H1 (cell line): Measurements from ENCODE around the gene BAZ2A. TPM values are rescaled to one million over a fixed set of nuclear protein-coding genes. Genes with fewer than 3 reads are reported as not detected.

Source experiments
- ASH2L ChIP-seq: fragments of 200-600, 300-600 bp; sonication (generic); IDR thresholded peaks from one replicate; pipeline ENCODE4 v1.7.1; 2017; ENCODE audit warnings: low read length
- BACH1 ChIP-seq: IDR thresholded peaks from 2 replicates; pipeline ENCODE4 v1.6.1; 2012; ENCODE audit warnings: low read length, improper control_type of control experiment
- BCL11A ChIP-seq, 2 experiments: IDR thresholded peaks; one replicate each; pipeline ENCODE4 v1.6.1; 2011; ENCODE audit warnings: low read depth in 2 of 2, low read length in 2 of 2, mild to moderate bottlenecking in 2 of 2
- BRCA1 ChIP-seq: IDR thresholded peaks from 2 replicates; pipeline ENCODE4 v1.6.1; 2012; ENCODE audit warnings: low read depth, low read length, improper control_type of control experiment
- CBX5 ChIP-seq: fragments of 300-800, 300-1000 bp; sonication (generic); IDR thresholded peaks from 2 replicates; pipeline ENCODE4 v1.7.1; 2016; ENCODE audit warnings: antibody characterized with exemption, low read length, low read depth
- CREB1 ChIP-seq: IDR thresholded peaks from 2 replicates; pipeline ENCODE4 v1.6.1; 2012; ENCODE audit warnings: inconsistent platforms
- CTBP2 ChIP-seq: IDR thresholded peaks from 2 replicates; pipeline ENCODE4 v1.7.0; 2011; ENCODE audit warnings: borderline replicate concordance, mild to moderate bottlenecking, moderate library complexity, mixed read lengths, low read length; ENCODE audit not compliant: insufficient read depth, insufficient read length
- EGR1 ChIP-seq: IDR thresholded peaks from 2 replicates; pipeline ENCODE4 v1.6.1; 2011; ENCODE audit warnings: low read depth, low read length, borderline replicate concordance
- HDAC6 ChIP-seq: IDR thresholded peaks from one replicate; pipeline ENCODE4 v1.7.1; 2012; ENCODE audit warnings: low read depth, mild to moderate bottlenecking, inconsistent platforms, low read length, moderate library complexity
- KDM1A ChIP-seq: fragments of 200-600, 300-600 bp; sonication (generic); IDR thresholded peaks from 2 replicates; pipeline ENCODE4 v1.7.1; 2016; ENCODE audit warnings: mild to moderate bottlenecking, low read length, borderline replicate concordance
- KDM5A ChIP-seq: fragments of 200-600 bp; IDR thresholded peaks from 2 replicates; pipeline ENCODE4 v1.7.1; 2012; ENCODE audit warnings: mild to moderate bottlenecking, low read length, inconsistent platforms, mixed read lengths
- POLR2AphosphoS5 ChIP-seq: IDR thresholded peaks from 2 replicates; pipeline ENCODE4 v1.6.1; 2011; ENCODE audit warnings: low read depth, low read length
- RAD21 ChIP-seq, 2 experiments: IDR thresholded peaks in 1 of 2; conservative IDR thresholded peaks in 1 of 2; 2 replicates each; pipeline ENCODE4 v1.6.1; 2011; ENCODE audit warnings: low read depth in 2 of 2, low read length in 2 of 2, improper control_type of control experiment in 1 of 2, inconsistent platforms in 1 of 2, mild to moderate bottlenecking in 1 of 2, moderate library complexity in 1 of 2
- RNF2 ChIP-seq: fragments of 200-900, 300-1000 bp; sonication (generic); IDR thresholded peaks from 2 replicates; pipeline ENCODE4 v1.7.1; 2016; ENCODE audit warnings: borderline replicate concordance, low read depth, mild to moderate bottlenecking, antibody characterized with exemption, low read length; ENCODE audit not compliant: poor library complexity, severe bottlenecking; ENCODE audit errors: missing control alignments
- SIN3A ChIP-seq, 2 experiments: IDR thresholded peaks in 1 of 2; conservative IDR thresholded peaks in 1 of 2; 2 replicates each; pipeline ENCODE4 v1.6.1; 2011 to 2012; ENCODE audit warnings: low read length in 2 of 2, improper control_type of control experiment in 1 of 2, low read depth in 1 of 2, mild to moderate bottlenecking in 1 of 2
- SP2 ChIP-seq: IDR thresholded peaks from 2 replicates; pipeline ENCODE4 v1.6.1; 2012; ENCODE audit warnings: mild to moderate bottlenecking, low read length, inconsistent platforms
- TAF1 ChIP-seq: IDR thresholded peaks from 2 replicates; pipeline ENCODE4 v1.6.1; 2011; ENCODE audit warnings: mild to moderate bottlenecking, low read depth, low read length
- TBP ChIP-seq: IDR thresholded peaks from 2 replicates; pipeline ENCODE4 v1.6.1; 2011; ENCODE audit warnings: low read depth, low read length, improper control_type of control experiment
- YY1 ChIP-seq: IDR thresholded peaks from 2 replicates; pipeline ENCODE4 v1.6.1; 2011; ENCODE audit warnings: low read depth, mild to moderate bottlenecking, low read length
- polyA plus RNA-seq, 7 experiments: library from polyadenylated mRNA; depleted of rRNA in 3 of 7; stranded (reverse) in 5 of 7; unstranded in 2 of 7; fragments of >200 nt in 5 of 7; fragments of 200-250 nt in 2 of 7; gene quantifications; 1 replicate in 5 of 7; 2 replicates in 1 of 7; 4 replicates in 1 of 7; pipeline versions ENCODE4 v1.2.1 to v1.2.3, GENCODE V29; 2011 to 2013; ENCODE audit warnings: missing spikeins in 2 of 7, mixed read lengths in 2 of 7
- total RNA-seq: library from RNA; stranded (reverse); fragmentation: NEBNext Ultra II Directional; extraction: Animal tissue kit (Norgen Biotek cat#: 25700); gene quantifications from 2 replicates; pipeline ENCODE4 v1.2.1, GENCODE V29; 2021
- TF ChIP-seq, protein P1 (sequence below): IDR thresholded peaks from 2 replicates; pipeline ENCODE4 v1.6.1; 2011; ENCODE audit warnings: low read depth, mild to moderate bottlenecking, low read length; ENCODE audit not compliant: insufficient read depth

The BAZ2A gene
- total and polyA plus RNA-seq, 2 of the 8 experiments (the other 6 are each of a cell fraction or from before 2014, with no cell fraction given) = 52.0 to 110 TPM

DNA sequence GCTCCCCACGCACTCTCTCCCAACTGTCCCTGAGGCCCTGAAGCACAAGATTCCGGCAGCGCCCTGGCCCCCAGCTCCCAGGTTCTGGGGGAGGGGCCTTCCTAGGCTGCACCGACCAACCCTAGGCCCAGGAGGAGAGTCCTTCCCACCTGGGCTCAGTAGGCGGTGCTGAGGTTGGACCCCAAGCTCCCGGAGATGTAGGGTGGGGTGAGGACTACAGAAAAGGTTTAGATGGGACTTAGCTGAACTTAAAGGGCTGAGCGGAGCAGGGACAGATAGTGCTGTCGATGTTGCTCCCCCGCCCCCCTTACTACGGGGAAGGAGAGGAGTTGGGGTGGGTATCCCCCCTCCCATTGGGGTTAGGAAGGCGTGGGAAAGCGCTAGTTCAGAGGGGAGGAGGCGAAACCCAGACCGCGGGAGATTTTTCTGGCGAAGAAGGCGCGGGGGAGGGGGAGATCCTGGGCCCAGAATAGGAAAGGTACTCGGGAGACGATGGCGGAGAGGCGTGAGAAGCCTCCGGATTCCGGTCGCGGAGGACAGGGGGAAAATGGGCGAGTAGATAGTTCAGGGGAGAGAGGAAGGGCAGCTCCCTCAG is 4.2 kb upstream of the BAZ2A start (continued):
- TF ChIP-seq YY1 = no peak
- peak; percentile 79 for TF ChIP-seq CTBP2
- no peak for TF ChIP-seq POLR2AphosphoS5
- 0 out of 2 replicates have a peak, but pooled peaks have one; percentile 38 for TF ChIP-seq TBP
- TF ChIP-seq BCL11A (IDR thresholded peaks at IDR 0.05; ENCODE audit: low read depth in 2 of 2, low read length in 2 of 2) = no peak
- 0 out of 2 replicates have a peak, but pooled peaks have one; percentile 9 for TF ChIP-seq KDM1A
- TF ChIP-seq, protein P1, sequence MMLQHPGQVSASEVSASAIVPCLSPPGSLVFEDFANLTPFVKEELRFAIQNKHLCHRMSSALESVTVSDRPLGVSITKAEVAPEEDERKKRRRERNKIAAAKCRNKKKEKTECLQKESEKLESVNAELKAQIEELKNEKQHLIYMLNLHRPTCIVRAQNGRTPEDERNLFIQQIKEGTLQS = no peak
- peak; percentile 71 for TF ChIP-seq TAF1
- TF ChIP-seq BACH1 = no peak
- no peak for TF ChIP-seq SP2
- TF ChIP-seq CREB1 = 0 out of 2 replicates have a peak, but pooled peaks have one; percentile 29
- peak; percentile 56 for TF ChIP-seq ASH2L
- no peak for TF ChIP-seq RAD21 (IDR thresholded peaks at IDR 0.05 in 1 of 2, conservative IDR thresholded peaks at IDR 0.05 in 1 of 2; ENCODE audit: low read depth in 2 of 2, low read length in 2 of 2)
- TF ChIP-seq RNF2 = no peak
- TF ChIP-seq EGR1 = no peak
- no peak for TF ChIP-seq CBX5
- no peak for TF ChIP-seq KDM5A
- no peak for TF ChIP-seq HDAC6
- TF ChIP-seq BRCA1 = no peak
- 0 out of 4 replicates have a peak, but pooled peaks of 1 of the 2 experiments have one; percentile 5 for TF ChIP-seq SIN3A (conservative IDR thresholded peaks at IDR 0.05 in 1 of 2, IDR thresholded peaks at IDR 0.05 in 1 of 2; ENCODE audit: low read depth in 1 of 2, low read length in 2 of 2)
- TF ChIP-seq, all 59 proteins: peak for 12
